Ectodermal cell (in vitro differentiated cells): ENCODE results near the gene CTBP2.
"Not testable (repeated sequence)": the region's sequence is repeated elsewhere in the genome, so short reads cannot be mapped to it uniquely, and the experiment has no call there.

Source experiments
- H3K27ac ChIP-seq: 2 replicates; pipeline ENCODE4 v1.7.0; 2013; ENCODE audit warnings: mild to moderate bottlenecking, low read depth, low read length; ENCODE audit not compliant: insufficient read depth, poor library complexity, severe bottlenecking
- H3K27me3 ChIP-seq: 2 replicates; pipeline ENCODE4 v1.7.0; 2013; ENCODE audit warnings: mild to moderate bottlenecking, low read length; ENCODE audit not compliant: insufficient read depth, control insufficient read depth, poor library complexity, severe bottlenecking
- H3K36me3 ChIP-seq: one replicate; pipeline ENCODE4 v1.7.0; 2013; ENCODE audit warnings: low read length; ENCODE audit not compliant: control insufficient read depth, insufficient read depth
- H3K4me1 ChIP-seq: one replicate; pipeline ENCODE4 v1.7.0; 2013; ENCODE audit warnings: low read length; ENCODE audit not compliant: control insufficient read depth, insufficient read depth
- H3K4me3 ChIP-seq: 2 replicates; pipeline ENCODE4 v1.7.0; 2013; ENCODE audit warnings: low read depth, low read length, control low read depth; ENCODE audit not compliant: insufficient read depth
- H3K9me3 ChIP-seq: 2 replicates; pipeline ENCODE4 v1.7.0; 2013; ENCODE audit warnings: mild to moderate bottlenecking, low read length, moderate library complexity; ENCODE audit not compliant: control insufficient read depth
- WGBS, 2 experiments: methylation state at CpG; one replicate each; pipeline ENCODE4 v1.1.7; 2013; ENCODE audit warnings: missing lambda C conversion rate in 2 of 2; 5-methylcytosine and 5-hydroxymethylcytosine counted together

The CTBP2 gene

DNA sequence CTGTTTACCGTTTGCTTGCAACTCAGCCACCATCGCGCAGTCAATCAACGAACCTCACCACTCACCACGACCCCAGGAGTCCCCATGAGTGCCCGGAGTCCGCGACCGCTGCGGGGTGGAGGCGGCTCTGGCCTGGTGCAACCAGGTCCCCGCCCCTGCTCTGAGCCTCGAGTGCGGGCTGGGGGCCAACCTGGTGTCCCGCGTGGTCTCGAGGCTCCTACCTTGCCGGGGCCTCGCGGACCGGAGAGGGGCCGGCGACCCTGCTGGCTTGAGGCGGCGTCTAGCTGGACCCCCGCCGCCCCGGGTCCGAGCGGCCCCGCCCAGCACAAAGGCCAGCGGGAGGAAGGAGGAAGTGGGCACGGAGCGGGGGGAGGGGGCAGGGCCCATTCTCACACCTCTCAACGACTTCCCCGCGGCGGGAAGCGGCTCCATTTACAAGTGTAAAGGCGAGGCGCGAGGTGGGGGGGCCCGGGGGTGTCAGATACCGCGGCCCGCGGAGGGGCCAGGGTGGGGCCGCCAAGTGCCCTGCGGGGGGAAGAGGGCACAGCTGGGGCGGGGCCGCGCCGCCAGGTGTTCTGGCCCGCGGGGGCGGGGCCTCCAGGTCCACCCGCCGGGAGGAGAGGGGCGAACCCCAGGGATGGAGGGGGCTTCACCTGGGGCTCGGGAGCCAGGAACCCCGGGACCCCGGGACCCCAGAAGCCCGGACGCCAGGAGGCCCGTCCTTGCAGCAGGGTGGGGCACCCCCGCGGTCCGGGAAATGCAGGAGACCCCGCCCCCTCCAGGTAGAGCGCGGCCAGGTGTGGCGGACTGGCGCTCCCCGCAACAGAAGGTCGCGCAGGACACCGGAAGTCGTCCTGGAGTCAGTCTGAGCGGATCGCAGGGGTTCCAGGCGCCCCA, 8.6 kb downstream of the CTBP2 start:
- 8 to 9% methylated on average over 81 of the region's 81 CpGs for WGBS, 2 experiments
- no peak overlapping the region for H3K27ac ChIP-seq
- H3K36me3 ChIP-seq, result peaks cover 5% of the 10 kb centered on the region
- H3K9me3 ChIP-seq, result no peaks in the 10 kb centered on the region
- peaks cover 70% of the 10 kb centered on the region for H3K4me1 ChIP-seq
- no peaks in the 10 kb centered on the region for H3K27me3 ChIP-seq
- peak overlapping the region; percentile 25 for H3K4me3 ChIP-seq

DNA sequence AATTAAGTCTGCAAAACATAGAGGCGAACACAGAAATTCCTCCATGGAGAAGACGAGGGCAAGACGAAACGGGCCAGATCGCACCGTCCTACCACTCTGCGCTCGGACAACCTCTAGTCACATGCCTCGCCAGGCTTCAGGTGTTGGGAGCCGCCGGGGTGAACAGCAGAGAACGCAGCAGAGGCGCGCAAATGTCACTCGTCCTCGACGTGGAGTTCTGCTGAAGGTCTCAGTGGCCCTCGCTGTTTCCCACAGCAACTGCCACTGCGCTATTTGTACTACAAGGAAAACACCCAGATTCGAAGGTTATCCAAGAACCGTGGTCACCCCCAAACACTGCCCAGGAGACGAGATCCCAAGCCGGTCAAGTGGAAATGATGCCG, 9.2 kb downstream of the CTBP2 start:
- Histone ChIP-seq H3K9me3 (no peaks in the 10 kb centered on the region), H3K4me3 (peak overlapping the region; percentile 25), H3K4me1 (peaks cover 65% of the 10 kb centered on the region), H3K27ac (no peak overlapping the region), H3K36me3 (peaks cover 5% of the 10 kb centered on the region), H3K27me3 (no peaks in the 10 kb centered on the region)
- 89 to 92% methylated on average over 24 of the region's 24 CpGs for WGBS, 2 experiments

DNA sequence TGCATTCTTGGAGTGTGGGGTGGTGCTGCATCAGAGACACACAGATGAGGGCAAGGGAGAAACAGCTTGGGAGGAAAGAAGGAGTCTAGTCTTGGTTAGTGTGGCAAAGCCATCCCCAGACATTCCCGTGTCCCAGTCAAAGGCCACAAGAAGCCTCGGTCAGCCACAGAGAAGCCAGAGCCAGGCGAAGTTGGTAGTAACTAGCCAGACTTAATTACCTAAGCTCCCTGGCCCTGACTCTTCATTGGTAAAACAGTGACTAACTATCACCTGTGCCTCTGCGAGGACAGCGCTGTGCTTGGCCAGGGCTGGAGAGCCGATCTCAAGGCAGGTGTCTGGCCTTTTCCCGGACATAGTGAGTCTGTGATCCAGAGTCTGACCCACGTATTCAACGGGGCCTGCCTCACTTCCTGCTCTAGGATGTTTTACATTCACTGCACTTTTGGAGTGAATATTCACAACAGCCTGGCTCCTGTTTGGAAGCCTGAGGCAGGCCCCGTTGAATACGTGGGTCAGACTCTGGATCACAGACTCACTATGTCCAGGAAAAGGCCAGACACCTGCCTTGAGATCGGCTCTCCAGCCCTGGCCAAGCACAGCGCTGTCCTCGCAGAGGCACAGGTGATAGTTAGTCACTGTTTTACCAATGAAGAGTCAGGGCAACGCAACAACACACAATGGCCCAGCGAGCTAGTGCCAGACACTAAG, 9.8 kb downstream of the CTBP2 start:
- H3K4me3 ChIP-seq, H3K27me3 ChIP-seq, H3K27ac ChIP-seq, H3K36me3 ChIP-seq, H3K9me3 ChIP-seq: not testable (repeated sequence)
- WGBS, 2 experiments, result 86 to 88% methylated on average over 16 of the region's 16 CpGs
- peaks cover 58% of the 10 kb centered on the region for H3K4me1 ChIP-seq

DNA sequence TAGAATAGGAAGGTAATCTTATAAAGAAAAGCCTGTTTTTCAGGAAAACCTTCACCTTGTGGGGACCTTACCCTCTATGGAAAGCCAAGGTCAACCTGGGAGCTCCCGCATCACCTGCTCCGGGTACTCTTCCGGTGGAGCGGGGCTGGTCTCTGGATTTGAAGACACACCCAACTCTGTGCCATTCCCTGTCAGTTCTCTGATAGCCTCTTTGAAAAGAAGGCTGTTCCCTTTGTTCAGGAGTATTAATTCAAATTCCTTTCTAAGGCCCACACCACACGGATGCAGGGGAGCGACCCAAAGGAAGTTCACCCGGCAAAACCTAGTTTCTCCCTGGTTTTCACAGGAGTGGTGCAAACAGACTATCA, 10.7 kb downstream of the CTBP2 start:
- 84 to 85% methylated on average over 7 of the region's 7 CpGs for WGBS, 2 experiments
- no peaks in the 10 kb centered on the region for H3K9me3 ChIP-seq
- H3K36me3 ChIP-seq, result peaks cover 5% of the 10 kb centered on the region
- H3K4me3 ChIP-seq, result no peak overlapping the region
- no peaks in the 10 kb centered on the region for H3K27me3 ChIP-seq
- no peak overlapping the region for H3K27ac ChIP-seq
- peaks cover 53% of the 10 kb centered on the region for H3K4me1 ChIP-seq

DNA sequence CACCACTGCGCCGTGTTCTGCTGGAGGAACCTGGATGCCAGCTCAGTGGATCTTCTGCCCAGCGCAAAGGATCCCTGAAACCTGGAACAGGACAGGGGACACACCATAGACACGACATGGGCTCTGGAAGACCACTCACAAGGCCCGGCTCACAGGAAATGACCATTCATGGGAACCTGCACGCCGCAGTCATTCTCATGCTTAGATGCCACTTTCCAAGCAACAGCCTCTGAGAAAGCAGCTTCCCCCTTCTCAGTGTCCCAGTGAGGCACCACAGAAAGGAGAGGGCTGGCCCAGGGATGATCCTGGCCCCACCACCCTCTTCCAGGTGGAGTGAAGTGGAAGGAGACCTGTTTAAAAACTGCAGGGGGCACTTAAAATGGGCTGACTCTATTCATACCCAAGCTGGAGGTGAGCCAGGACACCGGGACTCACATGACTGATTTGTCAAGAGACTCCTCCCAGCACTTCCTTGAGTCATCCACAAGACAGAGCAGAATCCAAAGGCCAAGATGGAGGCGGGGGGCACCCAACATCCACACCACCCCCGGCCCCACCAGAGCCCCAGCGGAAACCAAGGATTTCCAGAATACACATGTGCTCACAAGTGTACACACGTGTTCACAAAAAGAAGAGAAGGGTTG, 11.2 kb downstream of the CTBP2 start:
- H3K9me3 ChIP-seq, result no peaks in the 10 kb centered on the region
- no peak overlapping the region for H3K27ac ChIP-seq
- peaks cover 48% of the 10 kb centered on the region for H3K4me1 ChIP-seq
- H3K36me3 ChIP-seq, result peaks cover 5% of the 10 kb centered on the region
- no peaks in the 10 kb centered on the region for H3K27me3 ChIP-seq
- WGBS, 2 experiments, result 83 to 90% methylated on average over 10 to 12 of the region's 12 CpGs
- no peak overlapping the region for H3K4me3 ChIP-seq

DNA sequence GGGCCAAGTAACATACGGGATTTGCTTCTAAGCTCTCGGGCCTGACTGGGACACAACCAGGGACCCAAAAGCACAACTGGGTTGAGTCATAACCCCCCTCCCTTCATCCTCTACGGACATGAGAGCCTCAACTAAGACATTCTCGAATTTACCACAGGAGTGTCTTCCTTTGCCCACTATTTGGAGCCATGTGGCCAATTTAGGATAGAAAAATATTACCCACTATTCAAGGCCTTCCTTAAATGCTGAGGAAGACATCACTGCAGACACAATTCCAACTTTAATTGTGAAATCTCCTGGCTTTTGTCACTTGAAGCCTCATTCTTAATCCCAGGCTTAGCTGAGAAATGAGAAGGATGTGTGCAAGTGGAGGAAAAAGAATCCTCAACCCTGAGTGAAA, 11.8 kb downstream of the CTBP2 start:
- Histone ChIP-seq H3K27me3 (no peaks in the 10 kb centered on the region), H3K4me1 (peaks cover 43% of the 10 kb centered on the region), H3K36me3 (peaks cover 5% of the 10 kb centered on the region), H3K9me3 (no peaks in the 10 kb centered on the region), H3K27ac (no peak overlapping the region), H3K4me3 (no peak overlapping the region)
- WGBS, 2 experiments, result 78 to 79% methylated on average over 4 of the region's 4 CpGs

DNA sequence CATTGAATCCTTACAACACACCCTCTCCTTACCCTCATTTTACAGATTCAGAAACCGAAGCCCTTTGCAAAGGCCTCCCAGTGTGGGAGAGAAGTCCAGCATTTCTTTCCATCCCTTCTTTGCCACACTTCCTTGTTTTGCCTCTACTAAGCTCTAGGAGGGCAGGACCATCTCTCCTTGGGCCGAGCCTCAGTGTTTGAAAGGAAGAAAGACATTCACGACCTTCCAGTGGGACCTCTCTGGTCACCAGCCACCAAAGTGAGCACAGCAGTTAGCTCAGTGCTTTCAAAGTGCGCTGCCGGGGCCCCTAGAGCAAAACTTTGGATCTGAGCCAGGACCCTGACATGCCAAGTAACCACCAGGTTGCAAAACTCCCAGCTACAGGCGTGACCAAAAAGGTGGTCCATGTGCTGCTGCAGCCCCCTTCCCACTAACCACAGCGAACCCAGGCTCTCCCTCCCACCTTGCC, 12.4 kb downstream of the CTBP2 start:
- no peak overlapping the region for H3K27ac ChIP-seq
- no peak overlapping the region for H3K4me3 ChIP-seq
- H3K27me3 ChIP-seq, result no peaks in the 10 kb centered on the region
- H3K4me1 ChIP-seq, result peaks cover 38% of the 10 kb centered on the region
- peaks cover 5% of the 10 kb centered on the region for H3K36me3 ChIP-seq
- H3K9me3 ChIP-seq, result no peaks in the 10 kb centered on the region
- WGBS, 2 experiments, result 79 to 84% methylated on average over 7 of the region's 7 CpGs

DNA sequence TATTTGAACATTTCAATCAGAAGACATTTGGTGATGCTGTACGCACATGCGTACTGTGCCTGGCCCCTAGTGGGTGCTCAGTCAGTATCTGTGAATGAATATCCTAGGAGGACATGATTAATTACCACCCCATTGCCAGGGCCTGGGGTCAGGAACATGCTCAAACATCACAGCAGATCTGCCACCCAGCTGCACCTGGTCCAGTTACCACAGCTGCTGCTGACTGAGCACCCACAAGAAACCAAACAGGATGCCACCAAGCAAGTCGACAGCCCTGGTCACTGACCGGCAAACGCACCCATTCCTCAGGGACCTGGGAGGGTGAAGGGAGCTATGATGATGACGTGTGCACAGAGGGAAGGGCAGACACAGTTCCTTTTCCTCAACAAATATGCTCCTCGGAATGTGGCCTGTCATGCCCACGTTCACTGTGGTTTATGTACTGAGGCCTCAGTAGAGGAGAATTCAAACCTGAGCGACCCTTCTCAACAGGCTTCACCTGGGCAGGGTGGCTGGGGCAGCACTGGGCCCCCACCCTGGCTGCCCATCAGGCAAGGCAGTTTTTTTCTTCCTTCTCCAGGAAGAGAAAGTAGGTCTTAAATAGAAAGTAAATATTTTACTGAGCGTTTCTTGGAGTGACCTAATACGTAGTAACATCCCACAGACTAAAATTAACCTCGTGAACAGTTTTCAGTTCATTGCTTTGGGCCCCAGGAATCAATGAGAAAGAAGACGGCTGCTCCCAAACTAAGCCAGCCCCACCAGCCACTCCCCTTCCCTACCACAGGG, 13.4 kb downstream of the CTBP2 start:
- Histone ChIP-seq H3K4me1 (peaks cover 33% of the 10 kb centered on the region), H3K36me3 (peaks cover 5% of the 10 kb centered on the region), H3K27ac (no peak overlapping the region), H3K9me3 (no peaks in the 10 kb centered on the region), H3K4me3 (no peak overlapping the region), H3K27me3 (no peaks in the 10 kb centered on the region)
- 91 to 93% methylated on average over 13 of the region's 13 CpGs for WGBS, 2 experiments

DNA sequence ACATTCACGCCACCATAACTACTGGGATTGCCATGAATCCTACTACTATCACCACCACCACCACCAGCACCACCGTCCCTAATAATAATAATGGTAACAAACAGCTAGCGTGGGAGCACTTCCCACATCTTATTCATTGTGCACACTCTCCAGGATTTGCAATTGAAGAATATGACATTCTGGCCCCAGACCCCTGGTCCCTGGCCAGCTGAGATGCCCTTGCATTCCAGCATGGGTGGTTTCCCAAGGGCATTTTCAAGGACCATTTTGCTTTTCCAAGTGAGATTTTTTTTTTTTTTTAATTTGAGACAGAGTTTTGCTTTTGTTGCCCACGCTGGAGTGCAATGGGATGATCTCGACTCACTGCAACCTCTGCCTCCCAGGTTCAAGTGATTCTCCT, 14.7 kb downstream of the CTBP2 start:
- H3K4me3 ChIP-seq, result no peak overlapping the region
- H3K9me3 ChIP-seq, result no peaks in the 10 kb centered on the region
- H3K27ac ChIP-seq, result no peak overlapping the region
- H3K4me1 ChIP-seq, result peaks cover 26% of the 10 kb centered on the region
- no peaks in the 10 kb centered on the region for H3K36me3 ChIP-seq
- no peaks in the 10 kb centered on the region for H3K27me3 ChIP-seq
- 85 to 87% methylated on average over 5 of the region's 5 CpGs for WGBS, 2 experiments
